ENCODE data around the gene MTR. TPM values are rescaled to one million over a fixed set of nuclear protein-coding genes. Genes with fewer than 3 reads are reported as not detected.

Gene MTR
- total RNA-seq, 1 experiment from 2014 or later = 35.5 TPM

- TF ChIP-seq, protein P1, sequence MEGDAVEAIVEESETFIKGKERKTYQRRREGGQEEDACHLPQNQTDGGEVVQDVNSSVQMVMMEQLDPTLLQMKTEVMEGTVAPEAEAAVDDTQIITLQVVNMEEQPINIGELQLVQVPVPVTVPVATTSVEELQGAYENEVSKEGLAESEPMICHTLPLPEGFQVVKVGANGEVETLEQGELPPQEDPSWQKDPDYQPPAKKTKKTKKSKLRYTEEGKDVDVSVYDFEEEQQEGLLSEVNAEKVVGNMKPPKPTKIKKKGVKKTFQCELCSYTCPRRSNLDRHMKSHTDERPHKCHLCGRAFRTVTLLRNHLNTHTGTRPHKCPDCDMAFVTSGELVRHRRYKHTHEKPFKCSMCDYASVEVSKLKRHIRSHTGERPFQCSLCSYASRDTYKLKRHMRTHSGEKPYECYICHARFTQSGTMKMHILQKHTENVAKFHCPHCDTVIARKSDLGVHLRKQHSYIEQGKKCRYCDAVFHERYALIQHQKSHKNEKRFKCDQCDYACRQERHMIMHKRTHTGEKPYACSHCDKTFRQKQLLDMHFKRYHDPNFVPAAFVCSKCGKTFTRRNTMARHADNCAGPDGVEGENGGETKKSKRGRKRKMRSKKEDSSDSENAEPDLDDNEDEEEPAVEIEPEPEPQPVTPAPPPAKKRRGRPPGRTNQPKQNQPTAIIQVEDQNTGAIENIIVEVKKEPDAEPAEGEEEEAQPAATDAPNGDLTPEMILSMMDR (conservative IDR thresholded peaks at IDR 0.05) = no peak
- Histone ChIP-seq H2BK20ac (ENCODE audit: low read depth, low read length, poor library complexity, severe bottlenecking) (no peak overlapping the region), H4K8ac (replicated peaks; ENCODE audit: insufficient read length, low read depth, low read length) (no peak overlapping the region), H3K23ac (ENCODE audit: insufficient read length, low read depth, low read length) (no peak overlapping the region), H4K5ac (ENCODE audit: insufficient read length, low read depth, low read length) (no peak overlapping the region), H3K27me3 (ENCODE audit: insufficient read depth, low read length) (no peaks in the 10 kb centered on the region), H2BK120ac (ENCODE audit: low read depth, low read length, poor library complexity, severe bottlenecking) (no peak overlapping the region), H2AK5ac (ENCODE audit: insufficient read length, low read length) (no peak overlapping the region), H3K79me1 (ENCODE audit: insufficient read depth, low read depth, low read length, poor library complexity, severe bottlenecking) (no peaks in the 10 kb centered on the region), H2BK12ac (ENCODE audit: insufficient read length, low read depth, low read length) (no peak overlapping the region), H2BK5ac (ENCODE audit: insufficient read length, low read length) (no peak overlapping the region), H2BK15ac (ENCODE audit: low read depth, low read length) (no peak overlapping the region), H3K4me1 (ENCODE audit: insufficient read depth, low read length) (no peaks in the 10 kb centered on the region), H3K9me3 (ENCODE audit: control insufficient read depth, low read depth, low read length) (no peaks in the 10 kb centered on the region), H3K79me2 (ENCODE audit: insufficient read depth, low read length) (no peaks in the 10 kb centered on the region), H3K9ac (ENCODE audit: extremely low read depth, insufficient read length, low read length) (no peak overlapping the region), H3T11ph (ENCODE audit: low read length) (no peak overlapping the region), H3K56ac (ENCODE audit: insufficient read length, low read depth, low read length) (no peak overlapping the region), H2AFZ (ENCODE audit: low read length) (no peak overlapping the region), H4K91ac (ENCODE audit: insufficient read length, low read depth, low read length) (no peak overlapping the region), H3K14ac (ENCODE audit: insufficient read depth, low read length) (no peak overlapping the region; the same call in 1 of the 2 replicates), H3K4ac (ENCODE audit: low read depth, low read length) (no peak overlapping the region), H3K4me2 (ENCODE audit: insufficient read depth, insufficient read length, low read length) (no peak overlapping the region), H3K18ac (ENCODE audit: insufficient read length, low read depth, low read length) (no peak overlapping the region), H3K23me2 (ENCODE audit: insufficient read length, low read depth, low read length, poor library complexity, severe bottlenecking) (no peaks in the 10 kb centered on the region), H4K20me1 (ENCODE audit: control insufficient read depth, insufficient read depth, insufficient read length) (no peaks in the 10 kb centered on the region), H3K27ac (ENCODE audit: insufficient read length, low read depth, low read length) (no peak overlapping the region)
- Mint-ChIP-seq H3K4me3 (no peak overlapping the region), H3K27ac (no peak overlapping the region), H3K27me3 (ENCODE audit: low read depth) (no peaks in the 10 kb centered on the region; the same call in 1 of the 2 replicates), H3K4me1 (peaks cover 25% of the 10 kb centered on the region in 2 experiments), H3K9me3 (peaks cover 0 to 2% of the 10 kb centered on the region in 2 experiments; a peak in 1 of 5 replicates), H3K36me3 (ENCODE audit: insufficient read depth in 1 of 3, low read depth in 3 of 3) (peaks cover 0 to 8% (median 0%) of the 10 kb centered on the region in 3 experiments; a peak in 2 of 7 replicates)
- DNase-seq = no peak
- no CpG with 5 or more reads among the region's 8 CpGs for WGBS (ENCODE audit: extremely low coverage, insufficient read length, low lambda C conversion rate)
Observed at GRCh38 chr1:236947794-236948193, 152.7 kb downstream of the MTR start.
